ENCODE results near the gene FAM50A.

FAM50A gene

DNA sequence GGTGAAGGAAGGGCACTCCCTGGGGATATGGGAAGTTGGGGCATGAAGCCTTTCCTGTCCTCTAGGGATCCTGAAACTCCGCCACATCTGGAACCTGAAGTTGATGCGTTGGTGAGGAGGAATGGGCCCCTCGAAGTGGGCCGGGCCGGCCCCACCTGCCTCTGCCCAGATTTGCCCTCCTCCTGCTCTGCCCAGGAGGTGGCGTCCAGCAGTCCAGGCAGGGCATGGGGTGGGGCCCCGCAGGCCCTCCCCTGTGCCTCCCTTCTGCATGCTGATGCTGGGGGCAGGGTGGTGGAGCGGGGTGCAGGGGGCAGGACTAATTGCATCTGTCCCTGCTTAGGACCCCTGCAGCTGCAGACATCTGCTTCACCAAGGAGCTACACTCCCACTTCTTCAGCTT, 30.8 kb upstream of the FAM50A start:
- DNase-seq (ENCODE audit: low read depth) = no peak

GRCh38 chrX:154417157-154417556, 26.8 kb upstream of the FAM50A start:
- no peak for DNase-seq (ENCODE audit: low read depth)

GRCh38 chrX:154419189-154419588, 24.8 kb upstream of the FAM50A start:
- DNase-seq (ENCODE audit: low read depth) = no peak

- no peak for DNase-seq (ENCODE audit: low read depth)
These were observed 24.1 kb upstream of the FAM50A start for GRCh38 chrX:154419688-154420401.

DNA sequence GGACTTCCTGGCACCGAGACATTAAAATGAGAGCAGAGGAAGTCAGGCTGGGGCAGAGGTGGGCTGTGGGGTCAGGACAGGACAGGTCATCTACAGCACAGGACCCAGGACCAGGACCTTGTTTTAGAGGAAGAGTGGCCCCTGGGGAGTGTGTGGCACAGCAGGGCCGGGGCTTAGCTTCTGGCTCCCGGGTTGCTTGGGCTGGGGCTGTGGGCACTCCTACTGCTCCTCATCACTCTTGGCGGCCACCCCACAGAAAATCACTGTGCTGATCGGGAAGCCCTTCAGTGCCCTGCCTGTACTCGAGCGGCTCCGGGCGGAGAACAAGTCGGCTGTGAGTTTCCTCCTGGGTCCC, 23.6 kb upstream of the FAM50A start:
- DNase-seq (ENCODE audit: low read depth) = no peak

- DNase-seq (ENCODE audit: low read depth) = no peak
These were observed 16.8 kb upstream of the FAM50A start for GRCh38 chrX:154426916-154427770.

DNA sequence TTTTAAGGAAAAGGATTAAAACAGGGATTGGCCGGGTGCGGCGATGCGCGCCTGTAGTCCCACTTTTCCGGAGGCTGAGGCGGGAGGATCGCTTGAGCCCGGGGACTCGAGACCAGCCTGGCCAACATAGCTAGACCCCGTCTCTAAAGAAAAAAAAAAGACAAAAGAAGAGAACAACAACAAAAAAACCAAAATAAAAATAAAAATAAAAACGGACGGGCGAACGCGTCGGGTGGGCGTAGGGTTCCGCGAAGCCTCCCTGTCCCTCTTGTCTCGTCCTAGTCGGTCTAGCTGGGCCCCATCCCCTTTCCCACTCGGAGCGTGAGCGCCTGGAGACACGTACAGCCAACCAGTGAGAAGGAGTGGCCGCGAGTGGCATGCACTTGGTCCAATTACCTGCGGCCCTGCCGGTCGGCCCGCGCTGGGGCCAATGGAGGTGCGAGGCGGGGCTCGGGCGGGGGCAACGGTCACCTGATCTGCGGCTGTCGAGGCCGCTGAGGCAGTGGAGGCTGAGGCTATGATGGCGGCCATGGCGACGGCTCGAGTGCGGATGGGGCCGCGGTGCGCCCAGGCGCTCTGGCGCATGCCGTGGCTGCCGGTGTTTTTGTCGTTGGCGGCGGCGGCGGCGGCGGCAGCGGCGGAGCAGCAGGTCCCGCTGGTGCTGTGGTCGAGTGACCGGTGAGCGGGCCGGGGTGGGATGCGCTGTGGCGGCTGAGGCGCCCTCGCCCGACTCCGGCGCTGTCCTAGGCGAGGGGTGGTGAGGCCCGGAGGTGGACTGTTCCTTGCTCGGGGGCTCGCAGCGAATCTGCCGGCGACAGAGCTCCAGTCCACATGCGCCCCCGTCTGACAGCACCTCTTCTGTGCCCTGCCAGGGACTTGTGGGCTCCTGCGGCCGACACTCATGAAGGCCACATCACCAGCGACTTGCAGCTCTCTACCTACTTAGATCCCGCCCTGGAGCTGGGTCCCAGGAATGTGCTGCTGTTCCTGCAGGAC, 15.5 kb upstream of the FAM50A start, which contains the start of gene ATP6AP1:
Gene ATP6AP1, plus strand, starts transcription at position 502 of the 996 bp plus-strand sequence. Its CDS starts 16 bp downstream, at position 518.
- peak; percentile 86 for DNase-seq (ENCODE audit: low read depth)

DNA sequence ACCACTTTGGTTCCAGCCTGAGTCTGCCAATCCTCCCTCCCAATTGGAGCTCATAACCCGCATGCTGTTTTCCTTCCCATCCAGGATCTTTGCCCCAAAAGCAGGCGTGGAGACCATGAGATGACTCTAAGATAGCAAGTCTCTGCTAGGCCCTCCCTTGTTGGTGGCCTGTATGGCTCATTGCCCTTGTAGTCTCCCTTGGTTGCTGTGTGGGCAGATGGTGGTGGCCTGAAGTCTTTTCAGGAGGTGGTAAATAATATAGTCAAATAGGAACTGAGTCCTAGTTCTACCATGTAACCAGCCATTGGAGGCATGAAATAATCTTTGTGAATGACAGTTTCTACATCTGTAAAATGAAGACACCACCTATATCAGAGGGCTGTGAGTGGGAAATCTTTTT, 14.2 kb upstream of the FAM50A start:
- DNase-seq (ENCODE audit: low read depth) = no peak

DNA sequence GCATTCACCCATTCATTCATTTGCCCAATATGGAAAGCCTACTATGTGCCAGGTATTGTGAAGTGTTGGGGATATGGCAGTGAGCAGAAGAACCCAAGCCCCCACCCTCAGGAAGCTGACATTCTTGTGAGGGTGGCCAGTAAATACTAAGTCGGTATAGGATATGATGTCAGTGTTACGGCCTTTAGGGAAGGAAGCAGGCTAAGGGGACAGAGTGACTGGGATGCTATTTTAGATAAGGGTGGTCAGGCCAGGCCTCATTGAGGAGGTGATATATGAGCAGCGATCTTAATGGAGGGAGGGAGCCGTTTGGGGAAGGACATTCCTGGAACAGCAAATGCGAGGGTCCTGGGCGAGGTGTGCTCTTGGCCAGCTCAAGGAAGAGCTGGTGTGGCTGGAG, 13.5 kb upstream of the FAM50A start:
- no peak for DNase-seq (ENCODE audit: low read depth)

DNA sequence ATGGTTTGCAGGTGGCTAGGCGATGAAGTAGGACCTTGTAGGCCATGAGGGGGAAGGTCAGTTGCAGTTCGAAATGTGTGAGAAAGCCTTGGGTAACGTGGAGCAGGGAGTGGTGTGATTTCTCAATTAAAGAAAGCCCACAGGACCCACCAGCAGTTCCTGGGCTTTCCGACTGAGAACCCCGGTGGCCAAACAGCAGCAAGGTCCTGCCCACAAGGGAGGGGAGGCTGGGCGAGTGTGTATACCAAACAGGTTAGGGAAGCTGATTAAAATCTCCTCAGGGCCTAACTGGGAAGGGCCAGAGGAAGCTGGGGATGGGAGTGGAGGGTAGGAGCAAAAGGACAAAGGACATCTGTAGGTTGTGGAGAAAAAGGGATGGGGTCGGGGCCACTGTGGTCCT, 13.0 kb upstream of the FAM50A start:
- no peak for DNase-seq (ENCODE audit: low read depth)

- no peak for DNase-seq (ENCODE audit: low read depth)
These were observed 12.6 kb upstream of the FAM50A start for GRCh38 chrX:154431341-154431740.

DNA sequence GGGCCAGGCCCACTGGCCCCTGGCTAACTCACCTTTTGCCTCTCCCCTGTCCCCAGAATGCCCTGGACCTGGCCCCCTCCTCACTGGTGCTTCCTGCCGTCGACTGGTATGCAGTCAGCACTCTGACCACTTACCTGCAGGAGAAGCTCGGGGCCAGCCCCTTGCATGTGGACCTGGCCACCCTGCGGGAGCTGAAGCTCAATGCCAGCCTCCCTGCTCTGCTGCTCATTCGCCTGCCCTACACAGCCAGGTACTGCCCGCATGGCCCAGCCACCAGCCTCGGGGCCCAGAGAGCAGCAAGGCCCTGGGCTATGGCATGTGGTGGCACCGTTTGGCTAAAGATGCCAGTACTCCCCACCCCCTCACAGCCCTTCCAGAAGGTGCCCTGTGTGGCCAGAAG, 11.7 kb upstream of the FAM50A start:
- no peak for DNase-seq (ENCODE audit: low read depth)

DNA sequence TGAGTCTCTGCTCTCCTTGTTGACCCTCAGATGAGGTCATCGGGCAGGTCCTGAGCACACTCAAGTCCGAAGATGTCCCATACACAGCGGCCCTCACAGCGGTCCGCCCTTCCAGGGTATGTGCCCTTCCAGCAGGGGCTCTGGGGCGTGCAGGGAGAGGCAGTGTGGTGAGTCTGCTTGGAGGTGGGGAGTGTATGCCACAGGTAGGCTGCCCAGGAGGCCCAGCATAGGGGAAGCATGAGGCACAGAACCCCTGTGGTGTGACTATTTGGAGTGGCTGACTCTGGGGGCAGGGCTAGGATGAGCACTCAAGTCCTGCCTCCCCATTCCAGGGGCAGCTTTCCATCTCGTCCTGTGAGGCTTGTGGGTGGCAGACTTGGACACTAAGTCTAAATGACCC, 10.3 kb upstream of the FAM50A start:
- DNase-seq (ENCODE audit: low read depth) = no peak

DNA sequence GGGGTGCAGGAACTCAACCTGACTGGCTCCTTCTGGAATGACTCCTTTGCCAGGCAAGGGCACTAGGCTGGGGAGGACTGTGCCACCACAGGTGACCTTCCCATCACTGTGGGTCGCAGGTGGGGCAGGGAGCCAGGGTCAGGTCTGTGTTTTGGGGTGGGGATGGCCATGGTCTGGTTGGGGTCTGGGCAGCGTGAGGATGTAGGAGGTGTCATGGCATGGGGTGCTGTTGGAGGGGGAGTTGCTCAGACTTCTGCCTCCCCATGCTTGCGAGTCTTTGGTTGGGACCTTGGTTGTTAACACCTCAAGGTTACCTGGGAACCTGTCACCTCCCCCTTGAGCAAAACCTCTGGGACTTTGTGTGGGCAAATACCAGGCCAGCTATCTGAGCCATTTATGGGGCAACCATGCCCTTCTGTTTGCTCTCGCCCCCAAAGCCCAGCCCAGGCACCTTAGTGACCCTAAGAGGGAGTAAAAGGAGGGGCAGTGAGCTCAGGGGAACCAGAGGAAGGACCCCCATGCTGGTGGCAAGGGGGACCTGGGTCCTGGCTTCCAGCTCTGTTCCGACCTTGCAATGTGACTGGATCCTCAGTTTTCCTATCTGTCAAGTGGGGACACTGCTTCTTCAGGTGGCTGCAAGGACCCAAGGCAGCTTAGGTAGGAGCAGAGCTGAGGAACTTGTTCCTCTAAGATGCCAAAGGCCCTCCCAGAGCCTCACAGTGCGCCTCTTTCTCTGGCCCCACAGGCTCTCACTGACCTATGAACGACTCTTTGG, 9.4 kb upstream of the FAM50A start:
- no peak for DNase-seq (ENCODE audit: low read depth)

DNA sequence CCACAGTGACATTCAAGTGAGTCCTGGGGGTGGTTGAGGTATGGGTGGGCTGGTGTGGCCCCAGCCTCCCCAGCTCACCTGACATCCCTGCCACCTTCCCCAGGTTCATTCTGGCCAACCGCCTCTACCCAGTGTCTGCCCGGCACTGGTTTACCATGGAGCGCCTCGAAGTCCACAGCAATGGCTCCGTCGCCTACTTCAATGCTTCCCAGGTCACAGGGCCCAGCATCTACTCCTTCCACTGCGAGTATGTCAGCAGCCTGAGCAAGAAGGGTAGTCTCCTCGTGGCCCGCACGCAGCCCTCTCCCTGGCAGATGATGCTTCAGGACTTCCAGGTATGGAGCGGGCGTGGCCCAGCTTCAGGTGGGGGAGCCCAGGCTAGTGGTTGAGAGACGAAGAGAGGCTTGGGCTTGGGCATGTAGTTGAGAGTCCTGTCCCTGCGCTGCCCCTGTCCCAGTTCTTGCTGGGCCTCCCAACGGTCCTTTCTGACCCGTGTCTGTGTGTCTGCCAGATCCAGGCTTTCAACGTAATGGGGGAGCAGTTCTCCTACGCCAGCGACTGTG, 8.7 kb upstream of the FAM50A start:
- DNase-seq (ENCODE audit: low read depth) = no peak

- DNase-seq (ENCODE audit: low read depth) = no peak
These were observed 7.5 kb upstream of the FAM50A start for GRCh38 chrX:154436374-154436982.

DNA sequence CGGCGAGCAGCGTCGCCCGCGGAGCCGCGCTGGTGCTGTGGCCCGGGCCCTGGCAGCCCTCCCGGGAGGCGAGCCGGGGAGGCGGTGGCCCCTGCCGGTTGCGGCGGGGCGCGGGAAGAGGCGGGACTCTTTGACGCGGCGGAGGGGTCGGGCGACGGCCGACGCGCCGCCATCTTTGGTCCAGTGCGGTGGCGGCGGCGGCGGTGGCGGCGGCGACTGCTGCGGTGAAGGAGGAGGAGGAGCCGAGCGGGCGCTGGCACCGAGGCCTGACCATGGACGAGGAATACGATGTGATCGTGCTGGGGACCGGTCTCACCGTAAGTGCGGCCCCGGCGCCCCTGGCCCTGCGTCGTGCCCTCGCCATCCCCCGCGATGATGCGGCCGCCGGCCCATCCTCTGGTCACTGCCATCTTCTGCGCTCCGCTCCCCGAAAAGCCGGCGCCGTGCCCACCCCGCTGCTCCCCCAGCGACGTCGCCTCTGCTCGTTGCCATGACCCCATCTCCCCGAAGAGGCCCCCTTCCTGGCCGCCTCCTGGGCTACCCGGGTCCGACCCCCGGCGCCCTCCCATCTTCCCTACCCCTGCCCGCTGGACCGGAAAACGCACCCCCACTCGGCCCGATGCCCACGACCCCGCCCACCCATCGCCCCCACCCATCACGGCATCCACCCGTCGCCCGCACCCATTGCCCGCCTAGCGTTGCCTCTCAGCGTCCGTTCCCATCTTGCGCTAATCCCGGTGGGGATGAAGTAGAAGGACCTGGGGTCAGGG, 6.8 kb upstream of the FAM50A start, which contains the start of gene GDI1:
Gene GDI1, plus strand, starts transcription at position 172 of the 770 bp plus-strand sequence. Its CDS starts 101 bp downstream, at position 273.
- no peak for DNase-seq (ENCODE audit: low read depth)

GRCh38 chrX:154437971-154438893, 5.7 kb upstream of the FAM50A start:
- DNase-seq (ENCODE audit: low read depth) = no peak

- no peak for DNase-seq (ENCODE audit: low read depth)
These were observed 4.1 kb upstream of the FAM50A start for GRCh38 chrX:154439841-154440240.
